ENCODE data around the gene PCGF6.
A peak's percentile ranks its signal among the peaks of the same experiment; 100 is the strongest.
"Not testable (repeated sequence)": the region's sequence is repeated elsewhere in the genome, so short reads cannot be mapped to it uniquely, and the experiment has no call there.

Gene PCGF6

GRCh38 chr10:103310197-103310596, 40.7 kb downstream of the PCGF6 start:
- DNase-seq, result no peak

- DNase-seq, result no peak
Measured at GRCh38 chr10:103307594-103307993, 43.3 kb downstream of the PCGF6 start.

- DNase-seq, result peak; percentile 82
Measured at GRCh38 chr10:103295374-103296015, 55.4 kb downstream of the PCGF6 start.

- DNase-seq, result no peak
Measured at GRCh38 chr10:103291588-103291987, 59.4 kb downstream of the PCGF6 start.

- DNase-seq, result no peak
Measured at GRCh38 chr10:103287992-103288391, 62.9 kb downstream of the PCGF6 start.

- no peak for DNase-seq
Measured at GRCh38 chr10:103284170-103284569, 66.8 kb downstream of the PCGF6 start.

- no peak for DNase-seq
Measured at GRCh38 chr10:103282961-103283360, 68.0 kb downstream of the PCGF6 start.

GRCh38 chr10:103281753-103282152, 69.2 kb downstream of the PCGF6 start:
- no peak for DNase-seq

- no peak for DNase-seq
Measured at GRCh38 chr10:103280506-103280905, 70.4 kb downstream of the PCGF6 start.

- no peak for DNase-seq
Measured at GRCh38 chr10:103280031-103280430, 70.9 kb downstream of the PCGF6 start.

- DNase-seq, result peak; percentile 42
Measured at GRCh38 chr10:103278862-103279298, 72.1 kb downstream of the PCGF6 start.

GRCh38 chr10:103278537-103278823, 72.5 kb downstream of the PCGF6 start:
- DNase-seq, result no peak

- no peak for DNase-seq
Measured at GRCh38 chr10:103277713-103278536, 73.0 kb downstream of the PCGF6 start.

GRCh38 chr10:103276896-103277712, 73.8 kb downstream of the PCGF6 start, which contains the start of gene INA:
TSS of gene INA (plus strand) at chr10:103277138. CDS start at chr10:103277212, 74 bp downstream.
- peak; percentile 41 for DNase-seq

- no peak for DNase-seq
Measured at GRCh38 chr10:103276251-103276895, 74.6 kb downstream of the PCGF6 start.

GRCh38 chr10:103273041-103273441, 77.9 kb downstream of the PCGF6 start:
- DNase-seq, result peak; percentile 99

GRCh38 chr10:103265717-103266329, 85.1 kb downstream of the PCGF6 start:
- peak; percentile 73 for DNase-seq

- no peak for DNase-seq
Measured at GRCh38 chr10:103262229-103262628, 88.7 kb downstream of the PCGF6 start.

- DNase-seq, result no peak
Measured at GRCh38 chr10:103259989-103260388, 91.0 kb downstream of the PCGF6 start.

GRCh38 chr10:103258928-103259327, 92.0 kb downstream of the PCGF6 start:
- not testable (repeated sequence) for DNase-seq

GRCh38 chr10:103257812-103258211, 93.1 kb downstream of the PCGF6 start:
- DNase-seq, result no peak

GRCh38 chr10:103256613-103257012, 94.3 kb downstream of the PCGF6 start:
- DNase-seq, result no peak

Data from fibroblast of upper back skin (primary cell).